ENCODE results near the gene RELA.

DNA sequence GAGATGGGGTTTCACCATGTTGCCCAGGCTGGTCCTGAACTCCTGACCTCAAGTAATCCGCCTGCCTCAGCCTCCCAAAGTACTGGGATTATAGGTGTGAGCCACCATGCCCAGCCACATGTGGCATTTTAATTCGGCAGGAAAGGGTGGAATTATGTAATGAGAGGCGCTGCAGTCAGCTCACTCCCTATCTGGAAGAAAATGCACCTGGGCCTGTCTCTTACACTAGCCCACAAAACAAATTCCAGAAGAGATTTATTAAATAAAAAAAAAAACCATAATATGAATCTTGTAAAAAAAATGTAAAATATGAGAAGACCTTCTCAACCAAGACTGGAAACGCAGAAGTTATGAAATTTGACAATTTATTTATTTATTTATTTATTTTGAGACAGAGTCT lies 41.1 kb upstream of the RELA start:
- TF ChIP-seq, protein P1, sequence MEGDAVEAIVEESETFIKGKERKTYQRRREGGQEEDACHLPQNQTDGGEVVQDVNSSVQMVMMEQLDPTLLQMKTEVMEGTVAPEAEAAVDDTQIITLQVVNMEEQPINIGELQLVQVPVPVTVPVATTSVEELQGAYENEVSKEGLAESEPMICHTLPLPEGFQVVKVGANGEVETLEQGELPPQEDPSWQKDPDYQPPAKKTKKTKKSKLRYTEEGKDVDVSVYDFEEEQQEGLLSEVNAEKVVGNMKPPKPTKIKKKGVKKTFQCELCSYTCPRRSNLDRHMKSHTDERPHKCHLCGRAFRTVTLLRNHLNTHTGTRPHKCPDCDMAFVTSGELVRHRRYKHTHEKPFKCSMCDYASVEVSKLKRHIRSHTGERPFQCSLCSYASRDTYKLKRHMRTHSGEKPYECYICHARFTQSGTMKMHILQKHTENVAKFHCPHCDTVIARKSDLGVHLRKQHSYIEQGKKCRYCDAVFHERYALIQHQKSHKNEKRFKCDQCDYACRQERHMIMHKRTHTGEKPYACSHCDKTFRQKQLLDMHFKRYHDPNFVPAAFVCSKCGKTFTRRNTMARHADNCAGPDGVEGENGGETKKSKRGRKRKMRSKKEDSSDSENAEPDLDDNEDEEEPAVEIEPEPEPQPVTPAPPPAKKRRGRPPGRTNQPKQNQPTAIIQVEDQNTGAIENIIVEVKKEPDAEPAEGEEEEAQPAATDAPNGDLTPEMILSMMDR (IDR thresholded peaks at IDR 0.05; ENCODE audit: low read depth, low read length), result no peak
- TF ChIP-seq EZH2phosphoT487 (IDR thresholded peaks at IDR 0.05; ENCODE audit: low read depth), result no peak
